ENCODE results near the gene CDK5R2.

The CDK5R2 gene

DNA sequence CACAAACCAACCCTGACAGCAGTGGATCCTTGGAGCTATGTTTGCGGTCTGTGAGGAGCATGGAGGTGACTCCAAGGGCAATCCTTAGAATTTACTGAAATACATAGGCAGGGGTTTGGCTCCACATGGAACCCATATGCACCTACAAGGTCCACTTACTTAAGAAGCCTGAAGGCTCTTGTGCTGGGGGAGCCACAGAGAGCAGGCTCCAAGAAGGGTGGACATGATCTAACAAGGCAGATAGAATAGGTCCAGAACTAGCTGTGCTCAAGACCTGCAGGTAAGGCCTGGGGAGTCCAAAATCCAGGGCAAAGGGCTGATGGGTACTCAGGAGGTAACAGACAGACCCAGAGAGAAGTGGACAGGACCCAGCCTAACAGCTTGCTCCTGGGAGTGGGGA, 1.2 kb upstream of the CDK5R2 start:
- DNase-seq (ENCODE audit: low spot score): no peak
- TF ChIP-seq, protein P1, sequence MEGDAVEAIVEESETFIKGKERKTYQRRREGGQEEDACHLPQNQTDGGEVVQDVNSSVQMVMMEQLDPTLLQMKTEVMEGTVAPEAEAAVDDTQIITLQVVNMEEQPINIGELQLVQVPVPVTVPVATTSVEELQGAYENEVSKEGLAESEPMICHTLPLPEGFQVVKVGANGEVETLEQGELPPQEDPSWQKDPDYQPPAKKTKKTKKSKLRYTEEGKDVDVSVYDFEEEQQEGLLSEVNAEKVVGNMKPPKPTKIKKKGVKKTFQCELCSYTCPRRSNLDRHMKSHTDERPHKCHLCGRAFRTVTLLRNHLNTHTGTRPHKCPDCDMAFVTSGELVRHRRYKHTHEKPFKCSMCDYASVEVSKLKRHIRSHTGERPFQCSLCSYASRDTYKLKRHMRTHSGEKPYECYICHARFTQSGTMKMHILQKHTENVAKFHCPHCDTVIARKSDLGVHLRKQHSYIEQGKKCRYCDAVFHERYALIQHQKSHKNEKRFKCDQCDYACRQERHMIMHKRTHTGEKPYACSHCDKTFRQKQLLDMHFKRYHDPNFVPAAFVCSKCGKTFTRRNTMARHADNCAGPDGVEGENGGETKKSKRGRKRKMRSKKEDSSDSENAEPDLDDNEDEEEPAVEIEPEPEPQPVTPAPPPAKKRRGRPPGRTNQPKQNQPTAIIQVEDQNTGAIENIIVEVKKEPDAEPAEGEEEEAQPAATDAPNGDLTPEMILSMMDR (IDR thresholded peaks at IDR 0.05): no peak
- Histone ChIP-seq H3K27ac (no peak overlapping the region), H3K4me3 (no peak overlapping the region)

DNA sequence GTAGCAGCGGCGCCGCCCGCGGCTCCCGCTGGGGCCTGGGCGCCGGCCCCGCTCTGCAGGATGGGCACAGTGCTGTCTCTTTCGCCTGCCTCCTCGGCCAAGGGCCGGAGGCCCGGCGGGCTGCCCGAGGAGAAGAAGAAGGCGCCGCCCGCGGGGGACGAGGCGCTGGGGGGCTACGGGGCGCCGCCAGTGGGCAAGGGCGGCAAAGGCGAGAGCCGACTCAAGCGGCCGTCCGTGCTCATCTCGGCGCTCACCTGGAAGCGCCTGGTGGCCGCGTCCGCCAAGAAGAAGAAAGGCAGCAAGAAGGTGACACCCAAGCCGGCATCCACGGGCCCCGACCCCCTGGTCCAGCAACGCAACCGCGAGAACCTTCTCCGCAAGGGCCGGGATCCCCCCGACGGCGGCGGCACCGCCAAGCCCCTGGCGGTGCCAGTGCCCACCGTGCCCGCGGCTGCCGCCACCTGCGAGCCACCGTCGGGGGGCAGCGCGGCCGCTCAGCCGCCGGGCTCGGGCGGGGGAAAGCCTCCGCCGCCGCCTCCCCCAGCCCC, 369 bp downstream of the CDK5R2 start:
- Histone ChIP-seq H3K27ac (no peak overlapping the region), H3K4me3 (peak overlapping the region; percentile 62)
- DNase-seq (ENCODE audit: low spot score): no peak
- TF ChIP-seq, protein P1 (IDR thresholded peaks at IDR 0.05): no peak

DNA sequence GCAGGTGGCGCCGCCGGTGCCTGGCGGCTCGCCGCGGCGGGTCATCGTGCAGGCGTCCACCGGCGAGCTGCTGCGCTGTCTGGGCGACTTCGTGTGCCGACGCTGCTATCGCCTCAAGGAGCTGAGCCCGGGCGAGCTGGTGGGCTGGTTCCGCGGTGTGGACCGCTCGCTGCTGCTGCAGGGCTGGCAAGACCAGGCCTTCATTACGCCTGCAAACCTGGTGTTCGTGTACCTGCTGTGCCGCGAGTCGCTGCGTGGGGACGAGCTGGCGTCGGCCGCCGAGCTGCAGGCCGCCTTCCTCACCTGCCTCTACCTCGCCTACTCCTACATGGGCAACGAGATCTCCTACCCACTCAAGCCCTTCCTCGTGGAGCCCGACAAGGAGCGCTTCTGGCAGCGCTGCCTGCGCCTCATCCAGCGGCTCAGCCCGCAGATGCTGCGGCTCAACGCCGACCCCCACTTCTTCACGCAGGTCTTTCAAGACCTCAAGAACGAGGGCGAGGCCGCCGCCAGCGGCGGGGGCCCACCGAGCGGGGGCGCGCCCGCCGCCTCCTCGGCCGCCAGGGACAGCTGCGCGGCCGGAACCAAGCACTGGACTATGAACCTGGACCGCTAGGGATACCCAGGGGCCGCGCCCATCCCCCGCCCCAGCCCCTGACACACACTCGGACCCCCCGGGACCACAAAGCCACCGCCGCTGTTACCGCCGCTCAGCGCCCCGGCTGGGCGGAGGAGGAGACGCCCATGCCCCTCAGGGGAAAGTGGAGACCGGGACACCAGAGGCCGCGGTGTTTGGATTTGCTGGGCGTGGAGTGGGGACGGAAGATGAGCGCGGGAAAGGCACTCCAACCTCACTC, 1.1 kb downstream of the CDK5R2 start:
- H3K27ac ChIP-seq: no peak overlapping the region
- TF ChIP-seq, protein P1 (IDR thresholded peaks at IDR 0.05): no peak
- no peak for DNase-seq (ENCODE audit: low spot score)
- H3K4me3 ChIP-seq: peak overlapping the region; percentile 62

DNA sequence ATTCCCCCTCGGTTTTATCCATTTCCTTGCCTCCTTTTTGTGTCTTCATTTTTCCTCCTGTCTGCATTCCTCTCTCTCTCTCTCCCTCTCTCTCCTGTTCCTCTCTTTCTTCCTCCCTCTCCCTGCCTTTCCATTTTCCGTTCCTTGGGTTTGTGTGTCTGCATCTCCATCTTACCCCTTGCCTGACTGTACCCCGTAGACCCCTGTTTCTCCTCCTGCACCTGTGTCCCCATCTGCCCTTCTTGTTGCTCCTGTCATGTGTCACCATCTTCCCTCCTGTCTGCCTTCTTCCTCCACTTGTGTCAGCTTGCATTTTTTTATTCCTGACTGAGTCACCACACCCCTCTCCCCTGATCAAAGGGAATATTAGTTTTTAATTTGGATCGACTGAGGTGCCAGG, 1.8 kb downstream of the CDK5R2 start:
- no peak for DNase-seq (ENCODE audit: low spot score)
- TF ChIP-seq, protein P1 (IDR thresholded peaks at IDR 0.05): no peak
- Histone ChIP-seq H3K27ac (no peak overlapping the region), H3K4me3 (no peak overlapping the region)

DNA sequence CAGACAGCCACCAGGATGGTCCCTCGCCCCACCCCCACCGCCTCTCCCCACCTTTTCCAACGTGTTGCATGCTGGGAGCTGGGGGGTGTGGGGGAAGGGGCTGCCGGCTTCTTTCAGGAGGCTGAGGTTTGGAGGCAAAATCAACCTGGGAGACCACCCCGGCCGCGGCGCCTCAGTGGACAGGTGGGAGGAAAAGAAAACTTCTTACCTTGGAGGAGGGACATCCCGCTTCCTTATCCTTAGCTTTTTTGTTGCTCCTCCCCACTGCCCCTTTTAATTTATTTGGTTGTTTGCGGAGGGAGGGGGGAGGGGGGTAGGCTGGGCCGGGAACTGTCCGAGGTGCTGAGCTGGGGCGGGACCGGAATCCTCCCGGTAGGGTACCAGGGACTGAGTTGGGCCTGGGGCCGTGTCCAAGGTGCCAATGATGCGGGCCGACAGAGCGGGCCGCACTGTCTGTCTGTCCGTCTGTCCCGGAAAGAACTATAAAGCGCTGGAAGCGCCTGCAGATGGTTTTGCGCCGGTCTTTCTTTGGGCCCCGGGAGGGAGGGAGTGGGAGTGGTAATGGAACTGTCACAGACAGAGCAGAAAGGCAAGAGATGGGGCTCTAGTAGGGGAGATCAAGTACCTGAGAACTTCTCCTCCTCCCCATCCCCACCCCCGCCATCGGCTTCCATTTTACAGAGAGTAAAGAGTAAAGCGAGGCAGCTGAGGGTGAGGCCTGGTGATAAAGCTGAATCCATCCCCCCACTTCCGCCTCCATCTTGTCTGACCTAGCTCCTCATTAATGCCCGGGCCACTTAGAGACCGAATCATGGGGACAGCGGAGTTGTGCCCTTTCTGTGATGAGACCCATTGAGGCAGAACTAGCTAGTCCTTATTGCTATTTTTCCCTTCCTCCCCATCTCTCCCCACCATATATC, 2.4 kb downstream of the CDK5R2 start:
- Histone ChIP-seq H3K4me3 (no peak overlapping the region), H3K27ac (no peak overlapping the region)
- TF ChIP-seq, protein P1 (IDR thresholded peaks at IDR 0.05): no peak
- no peak for DNase-seq (ENCODE audit: low spot score)

DNA sequence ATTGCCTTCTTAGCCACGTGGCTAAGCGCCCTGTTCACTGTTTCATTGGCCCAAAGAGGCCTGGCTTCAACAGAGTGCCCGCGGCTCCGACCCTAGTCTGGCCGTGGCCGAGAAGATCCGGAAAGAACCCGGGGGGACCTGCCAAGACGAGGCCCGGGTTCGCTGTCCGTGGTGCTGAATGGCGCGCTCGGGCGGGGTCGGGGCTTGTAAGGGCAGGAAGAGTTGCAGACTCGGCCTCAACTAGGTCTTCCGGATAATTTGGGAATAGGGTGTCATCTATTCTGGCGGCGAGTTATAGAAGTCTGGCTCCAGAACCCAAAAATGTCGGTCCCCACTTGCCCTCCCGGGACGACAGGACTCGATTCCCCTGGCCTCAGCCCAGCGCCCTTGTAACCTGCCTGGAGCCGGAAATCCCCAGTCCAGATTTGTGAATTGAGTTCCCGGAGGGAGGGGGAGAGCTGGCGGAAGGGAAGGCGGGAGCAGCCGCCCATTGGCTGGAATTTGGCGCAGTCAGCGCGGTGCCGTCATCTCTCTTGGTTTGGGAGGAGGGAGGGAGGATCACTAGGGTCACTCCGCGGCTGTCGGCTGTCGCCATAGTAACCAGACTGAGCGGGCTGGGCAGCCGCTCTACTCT, 3.5 kb downstream of the CDK5R2 start:
- TF ChIP-seq, protein P1 (IDR thresholded peaks at IDR 0.05): no peak
- no peak for DNase-seq (ENCODE audit: low spot score)
- no peak overlapping the region for H3K27ac ChIP-seq
- peak overlapping the region; percentile 32 for H3K4me3 ChIP-seq

Data from coronary artery (tissue), 2 donors.